ENCODE data around the gene MYLK. TPM values are rescaled to one million over a fixed set of nuclear protein-coding genes. Genes with fewer than 3 reads are reported as not detected.

MYLK gene
- total RNA-seq, 1 donor from 2014 or later, result 81.4 TPM

GRCh38 chr3:123749711-123750110 is 134.4 kb downstream of the MYLK start:
- TF ChIP-seq CTCF (conservative IDR thresholded peaks at IDR 0.05; ENCODE audit: low read depth, low read length), result no peak
- no peak overlapping the region for H3K4me3 ChIP-seq (ENCODE audit: low read depth, low read length)
- peak; percentile 95 for DNase-seq (ENCODE audit: low read depth)

GRCh38 chr3:123745184-123745855 is 138.8 kb downstream of the MYLK start:
- TF ChIP-seq CTCF (conservative IDR thresholded peaks at IDR 0.05; ENCODE audit: low read depth, low read length), result peak; percentile 70
- H3K4me3 ChIP-seq (ENCODE audit: low read depth, low read length), result no peak overlapping the region
- no peak for DNase-seq (ENCODE audit: low read depth)

- DNase-seq (ENCODE audit: low read depth), result no peak
- H3K4me3 ChIP-seq (ENCODE audit: low read depth, low read length), result no peak overlapping the region
- TF ChIP-seq CTCF (conservative IDR thresholded peaks at IDR 0.05; ENCODE audit: low read depth, low read length), result no peak
These were observed 140.1 kb downstream of the MYLK start for GRCh38 chr3:123744064-123744463.

- H3K4me3 ChIP-seq (ENCODE audit: low read depth, low read length), result no peak overlapping the region
- no peak for DNase-seq (ENCODE audit: low read depth)
- TF ChIP-seq CTCF (conservative IDR thresholded peaks at IDR 0.05; ENCODE audit: low read depth, low read length), result no peak
These were observed 141.0 kb downstream of the MYLK start for GRCh38 chr3:123743121-123743520.

GRCh38 chr3:123741041-123741511 is 143.1 kb downstream of the MYLK start:
- no peak for DNase-seq (ENCODE audit: low read depth)
- no peak for TF ChIP-seq CTCF (conservative IDR thresholded peaks at IDR 0.05; ENCODE audit: low read depth, low read length)
- no peak overlapping the region for H3K4me3 ChIP-seq (ENCODE audit: low read depth, low read length)

GRCh38 chr3:123740391-123740822 is 143.7 kb downstream of the MYLK start:
- TF ChIP-seq CTCF (conservative IDR thresholded peaks at IDR 0.05; ENCODE audit: low read depth, low read length), result no peak
- DNase-seq (ENCODE audit: low read depth), result no peak
- H3K4me3 ChIP-seq (ENCODE audit: low read depth, low read length), result no peak overlapping the region

- no peak for TF ChIP-seq CTCF (conservative IDR thresholded peaks at IDR 0.05; ENCODE audit: low read depth, low read length)
- H3K4me3 ChIP-seq (ENCODE audit: low read depth, low read length), result no peak overlapping the region
- no peak for DNase-seq (ENCODE audit: low read depth)
These were observed 144.4 kb downstream of the MYLK start for GRCh38 chr3:123739754-123740153.
